Transverse colon (tissue), 4 donors: ENCODE data around the gene CALY. TPM values are rescaled to one million over a fixed set of nuclear protein-coding genes. Genes with fewer than 3 reads are reported as not detected.
A peak's percentile ranks its signal among the peaks of the same experiment; 100 is the strongest.

Experiments used
- DNase-seq: peaks from one replicate; pipeline ENCODE4 v3.0.0-alpha.2; 2019
- H3K27ac ChIP-seq, 4 donors: fragments of 200-600 bp; sonication (generic); 2 replicates each; pipeline ENCODE4 v1.5.1; 2016 to 2018; ENCODE audit warnings: inconsistent platforms in 4 of 4
- H3K27me3 ChIP-seq: fragments of 200-600 bp; sonication (generic); 2 replicates; pipeline ENCODE4 v1.5.1; 2017; ENCODE audit warnings: inconsistent platforms
- H3K36me3 ChIP-seq, 4 donors: fragments of 200-600 bp; sonication (generic); 2 replicates each; pipeline ENCODE4 v1.5.1; 2017 to 2019; ENCODE audit warnings: inconsistent platforms in 4 of 4
- H3K4me1 ChIP-seq, 4 donors: fragments of 200-600 bp; sonication (generic); 2 replicates each; pipeline ENCODE4 v1.5.1; 2017 to 2020; ENCODE audit warnings: inconsistent platforms in 4 of 4
- H3K4me3 ChIP-seq, 4 donors: fragments of 200-600 bp; sonication (generic); 1 replicate in 1 of 4; 2 replicates in 3 of 4; pipeline versions ENCODE4 v1.5.1 to v1.6.1; 2017 to 2019; ENCODE audit warnings: inconsistent platforms in 4 of 4
- H3K9me3 ChIP-seq, 2 donors: fragments of 200-600 bp; sonication (generic); 2 replicates each; pipeline ENCODE4 v1.5.1; 2017 to 2019; ENCODE audit warnings: inconsistent platforms in 2 of 2
- CTCF ChIP-seq, 5 experiments: fragments of 200-600 bp in 3 of 5; fragments of 450-650 bp in 2 of 5; sonication (generic) in 3 of 5; IDR thresholded peaks; 1 replicate in 2 of 5; 2 replicates in 3 of 5; pipeline ENCODE4 v1.5.1; 2016 to 2017; ENCODE audit warnings: antibody characterized with exemption in 5 of 5, inconsistent platforms in 3 of 5, mild to moderate bottlenecking in 2 of 5, moderate library complexity in 1 of 5
- EP300 ChIP-seq: sonication (generic); formaldehyde crosslinking; IDR thresholded peaks from one replicate; pipeline ENCODE4 v1.6.1; 2017; ENCODE audit warnings: antibody characterized with exemption, low read depth
- POLR2A ChIP-seq: fragments of 450-650 bp; IDR thresholded peaks from one replicate; pipeline ENCODE4 v1.6.1; 2016; ENCODE audit warnings: antibody characterized with exemption, mild to moderate bottlenecking, moderate library complexity
- POLR2AphosphoS5 ChIP-seq, 3 donors: sonication (generic); formaldehyde crosslinking; IDR thresholded peaks; one replicate each; pipeline ENCODE4 v1.6.1; 2016; ENCODE audit warnings: antibody characterized with exemption in 3 of 3
- WGBS, 2 donors: methylation state at CpG; one replicate each; pipeline ENCODE4 v1.1.5; 2018; ENCODE audit warnings: low coverage in 1 of 2; 5-methylcytosine and 5-hydroxymethylcytosine counted together
- in situ Hi-C, 4 donors: fragments of 200-750 bp; cut with MboI; loops; one replicate each; pipeline versions ENCODE4 v1.15.0 to v1.15.1; 2017; ENCODE audit warnings: low sequenced_read_pairs in 3 of 4, low pct_ligation_motif_present in 1 of 4, low pct_unique_long_range_greater_than_20kb in 1 of 4
- intact Hi-C: fragments of 100-400 bp; cut with DNase I; formaldehyde crosslinking; loops from one replicate; pipeline ENCODE4 v1.15.1; 2023; ENCODE audit warnings: low total_unique reads
- total RNA-seq, 4 donors: library from RNA; depleted of rRNA; stranded (reverse); fragments of >200 nt; gene quantifications; one replicate each; pipeline ENCODE4 v1.1.0, GENCODE V29; 2016

Gene CALY
- total RNA-seq, 4 donors from 2014 or later = 0.82 to 1.3 TPM; not detected in 2

GRCh38 chr10:133318494-133319127, 18.1 kb downstream of the CALY start:
- no peaks in the 10 kb centered on the region for H3K36me3 ChIP-seq
- peaks cover 7% of the 10 kb centered on the region for H3K27me3 ChIP-seq
- 11% methylated on average over 23 of the region's 51 CpGs; no CpG with 5 or more reads in 1 of the 2 donors for WGBS, 2 donors
- no peaks in the 10 kb centered on the region for H3K9me3 ChIP-seq
- intact Hi-C loops = no loop called here
- in situ Hi-C loops = loop anchor here in 2 of 4 donors (10.0 kb wide), 2 partner anchors 54 to 66 kb away; no protein-coding TSS in a partner anchor
- DNase-seq = peak; percentile 76
- H3K4me3 ChIP-seq = peak overlapping the region in 3 of 4 donors; percentile 12 to 44 (median 25)
- no peak overlapping the region for H3K27ac ChIP-seq
- TF ChIP-seq CTCF (IDR thresholded peaks at IDR 0.05) = peak; percentile 68 to 79 (median 76)
- TF ChIP-seq POLR2A = no peak
- TF ChIP-seq EP300 = no peak
- TF ChIP-seq POLR2AphosphoS5 (IDR thresholded peaks at IDR 0.05) = no peak
- peaks cover 0 to 7% (median 6%) of the 10 kb centered on the region in 4 donors for H3K4me1 ChIP-seq

- H3K4me1 ChIP-seq = peaks cover 0 to 7% (median 6%) of the 10 kb centered on the region in 4 donors
- WGBS, 2 donors = 87% methylated on average over 7 of the region's 7 CpGs; no CpG with 5 or more reads in 1 of the 2 donors
- H3K36me3 ChIP-seq = peaks cover 0 to 7% (median 0%) of the 10 kb centered on the region in 4 donors
- H3K9me3 ChIP-seq = no peaks in the 10 kb centered on the region
- no peak overlapping the region for H3K4me3 ChIP-seq
- in situ Hi-C loops (loop anchor here in 2 of 4 donors (10.0 kb wide), 2 partner anchors 52 to 68 kb away; no protein-coding TSS in a partner anchor), intact Hi-C loops (no loop called here)
- no peak for DNase-seq
- H3K27me3 ChIP-seq = peaks cover 7% of the 10 kb centered on the region
- no peak overlapping the region for H3K27ac ChIP-seq
- TF ChIP-seq EP300 (no peak), POLR2A (no peak), CTCF (IDR thresholded peaks at IDR 0.05) (no peak), POLR2AphosphoS5 (IDR thresholded peaks at IDR 0.05) (no peak)
These were observed 20.0 kb downstream of the CALY start for GRCh38 chr10:133316732-133317131.

- intact Hi-C loops (no loop called here), in situ Hi-C loops (loop anchor here in 2 of 4 donors (10.0 kb wide), 2 partner anchors 51 to 69 kb away; no protein-coding TSS in a partner anchor)
- Histone ChIP-seq H3K9me3 (no peaks in the 10 kb centered on the region), H3K27ac (no peak overlapping the region), H3K27me3 (peaks cover 7% of the 10 kb centered on the region), H3K4me3 (no peak overlapping the region), H3K4me1 (peaks cover 0 to 7% (median 6%) of the 10 kb centered on the region in 4 donors), H3K36me3 (peaks cover 0 to 9% (median 0%) of the 10 kb centered on the region in 4 donors)
- TF ChIP-seq POLR2A (no peak), POLR2AphosphoS5 (IDR thresholded peaks at IDR 0.05) (no peak), EP300 (no peak), CTCF (IDR thresholded peaks at IDR 0.05) (no peak)
- WGBS, 2 donors = 88% methylated on average over 9 of the region's 9 CpGs; no CpG with 5 or more reads in 1 of the 2 donors
- no peak for DNase-seq
These were observed 20.4 kb downstream of the CALY start for GRCh38 chr10:133316266-133316665.

GRCh38 chr10:133315847-133316246, 20.8 kb downstream of the CALY start:
- H3K27me3 ChIP-seq = peaks cover 7% of the 10 kb centered on the region
- DNase-seq = no peak
- H3K4me3 ChIP-seq = no peak overlapping the region
- in situ Hi-C loops (loop anchor here in 2 of 4 donors (10.0 kb wide), 2 partner anchors 51 to 69 kb away; no protein-coding TSS in a partner anchor), intact Hi-C loops (no loop called here)
- no peaks in the 10 kb centered on the region for H3K9me3 ChIP-seq
- H3K4me1 ChIP-seq = peaks cover 0 to 7% (median 6%) of the 10 kb centered on the region in 4 donors
- peaks cover 0 to 9% (median 0%) of the 10 kb centered on the region in 4 donors for H3K36me3 ChIP-seq
- no peak overlapping the region for H3K27ac ChIP-seq
- WGBS, 2 donors = 60 to 82% methylated on average over 2 to 5 of the region's 5 CpGs
- TF ChIP-seq CTCF (IDR thresholded peaks at IDR 0.05) = no peak
- no peak for TF ChIP-seq EP300
- TF ChIP-seq POLR2A = no peak
- TF ChIP-seq POLR2AphosphoS5 (IDR thresholded peaks at IDR 0.05) = no peak
